Astrocyte of the spinal cord (primary cell): ENCODE data around the gene NCKAP5L.
"Not testable (repeated sequence)": the region's sequence is repeated elsewhere in the genome, so short reads cannot be mapped to it uniquely, and the experiment has no call there.

ENCODE experiments used
- DNase-seq: peaks from one replicate; pipeline ENCODE4 v3.0.0; 2011; ENCODE audit warnings: low read depth, low spot score
- H3K4me3 ChIP-seq: 2 replicates; pipeline ENCODE4 v1.5.1; 2011; ENCODE audit warnings: low read depth, mild to moderate bottlenecking, low read length, moderate library complexity
- CTCF ChIP-seq: IDR thresholded peaks from 2 replicates; pipeline ENCODE4 v1.5.1; 2012; ENCODE audit warnings: low read depth, mild to moderate bottlenecking, low read length, inconsistent platforms
- in situ Hi-C: cut with HindIII; loops from 2 replicates; pipeline ENCODE4 v1.10.0; 2017; ENCODE audit warnings: low sequenced_read_pairs

NCKAP5L gene

GRCh38 chr12:49873361-49873934 is 45.2 kb upstream of the NCKAP5L start:
- TF ChIP-seq CTCF, result no peak
- no peak overlapping the region for H3K4me3 ChIP-seq
- peak; percentile 29 for DNase-seq
- in situ Hi-C loops, result no loop called here

- no peak for TF ChIP-seq CTCF
- DNase-seq, result no peak
These were observed 44.6 kb upstream of the NCKAP5L start for GRCh38 chr12:49872781-49873181.

DNA sequence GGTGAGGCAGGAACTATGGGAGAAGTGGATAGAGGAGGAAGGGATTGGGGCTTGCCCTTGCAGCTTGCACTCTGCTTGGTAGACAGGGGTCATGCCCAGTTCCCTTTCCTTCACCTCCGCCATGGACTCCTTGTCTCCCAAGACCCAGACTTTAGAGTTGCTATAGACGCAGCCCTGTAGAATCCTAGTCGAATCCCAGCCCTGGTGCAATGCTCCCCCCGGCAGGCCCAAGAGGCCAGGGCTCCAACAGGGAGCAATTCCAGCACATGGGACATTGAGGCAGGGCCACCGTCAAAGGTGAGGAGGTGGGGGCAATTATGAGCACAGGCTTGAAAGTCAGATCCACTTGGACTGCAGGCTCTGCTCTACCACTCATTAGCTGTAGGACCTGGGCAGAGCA is 44.2 kb upstream of the NCKAP5L start:
- in situ Hi-C loops, result no loop called here
- no peak for DNase-seq
- TF ChIP-seq CTCF, result no peak
- no peak overlapping the region for H3K4me3 ChIP-seq

More at GRCh38 chr12:49872781-49873181, 44.6 kb upstream of the NCKAP5L start:
- in situ Hi-C loops, result no loop called here
- no peak overlapping the region for H3K4me3 ChIP-seq

DNA sequence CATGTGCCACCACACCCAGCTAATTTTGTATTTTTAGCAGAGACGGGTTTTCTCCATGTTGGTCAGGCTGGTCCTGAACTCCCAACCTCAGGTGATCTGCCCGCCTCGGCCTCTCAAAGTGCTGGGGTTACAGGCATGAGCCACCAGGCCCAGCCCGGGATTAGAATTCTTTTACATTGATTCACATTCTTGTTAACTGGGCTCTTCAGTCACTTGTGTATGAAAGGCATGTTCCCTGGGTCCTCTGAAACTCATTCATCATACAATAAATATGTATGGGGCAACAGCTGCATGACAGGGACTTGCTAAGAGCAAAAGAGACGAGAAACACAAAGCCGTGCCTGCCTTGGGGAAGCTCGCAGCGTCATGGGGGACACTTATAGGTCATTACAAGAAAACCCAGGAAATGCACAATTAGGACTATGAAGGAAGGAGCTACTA is 43.6 kb upstream of the NCKAP5L start:
- H3K4me3 ChIP-seq, DNase-seq, in situ Hi-C loops: not testable (repeated sequence)

- DNase-seq, result no peak
- TF ChIP-seq CTCF, result no peak
- H3K4me3 ChIP-seq, result no peak overlapping the region
- in situ Hi-C loops, result no loop called here
These were observed 43.0 kb upstream of the NCKAP5L start for GRCh38 chr12:49871263-49871561.

DNA sequence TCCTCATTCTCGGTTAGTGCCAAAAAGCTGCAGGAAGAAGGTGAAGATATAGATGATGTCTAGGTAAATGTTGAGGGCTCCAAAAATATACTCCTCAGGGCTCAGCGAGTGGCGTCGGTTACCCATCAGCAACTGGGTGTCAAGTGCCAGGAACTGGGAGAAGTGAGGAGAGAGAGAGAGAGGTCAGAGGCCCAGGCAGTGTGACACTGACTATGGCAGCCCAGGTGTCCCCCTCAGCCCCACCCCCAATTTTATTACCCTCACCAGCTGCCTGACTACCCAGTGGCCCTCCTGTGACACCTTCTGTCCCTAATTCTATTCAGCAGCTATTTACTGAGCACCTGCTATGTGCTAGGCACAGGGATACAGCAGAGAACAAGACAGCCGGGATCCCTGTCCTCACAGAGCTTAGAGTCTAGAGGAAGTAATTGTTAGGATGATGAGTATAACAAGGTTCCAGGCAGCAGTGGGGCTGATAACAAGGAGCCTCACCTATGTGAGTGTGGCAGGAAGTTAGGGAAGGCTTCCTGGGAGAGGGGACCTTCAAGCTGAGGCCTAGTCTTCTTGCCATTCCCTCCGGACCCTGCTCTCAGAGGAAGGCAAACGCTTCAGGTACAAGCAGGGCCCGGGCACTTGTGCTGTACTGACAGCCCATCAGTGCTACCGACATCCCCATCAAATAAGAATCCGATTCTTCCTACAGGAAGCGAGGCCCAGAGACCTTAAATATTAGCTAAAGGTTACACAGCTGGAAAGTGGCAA is 42.5 kb upstream of the NCKAP5L start:
- no peak overlapping the region for H3K4me3 ChIP-seq
- in situ Hi-C loops, result no loop called here
- TF ChIP-seq CTCF, result no peak
- no peak for DNase-seq

DNA sequence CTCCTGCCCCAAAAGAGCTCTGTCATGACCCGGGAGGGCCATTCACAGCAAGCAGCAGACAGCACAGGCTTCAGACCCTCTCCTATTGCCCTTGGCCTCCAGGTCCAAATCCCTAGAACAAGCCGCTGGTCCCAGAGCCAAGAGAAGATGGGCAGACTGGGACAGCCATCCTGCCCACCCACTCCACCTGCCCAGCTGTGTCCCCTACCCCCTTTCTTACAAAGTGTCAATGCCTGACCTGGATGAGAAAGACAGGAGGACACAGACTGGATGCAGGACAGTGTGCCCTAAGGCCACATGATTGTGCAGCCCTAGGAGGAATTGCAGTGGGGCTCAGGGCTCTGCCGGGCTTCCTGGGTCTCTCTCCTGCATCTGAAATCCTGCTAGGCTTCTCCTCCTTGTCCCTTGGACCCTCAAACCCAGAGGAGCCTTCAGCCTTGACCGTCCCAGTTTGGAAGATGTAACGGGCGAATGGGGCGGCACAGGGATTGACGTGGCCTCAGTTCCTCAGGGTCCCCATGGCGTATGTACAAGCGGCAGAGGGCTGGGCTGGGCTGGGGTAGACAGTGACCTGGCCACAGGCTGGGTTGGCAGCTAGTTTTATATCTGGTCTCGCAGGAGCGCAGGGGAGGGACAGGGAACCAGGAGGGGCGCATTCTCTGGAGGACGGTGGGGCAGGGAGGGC is 41.7 kb upstream of the NCKAP5L start:
- in situ Hi-C loops, result no loop called here
- H3K4me3 ChIP-seq, result no peak overlapping the region
- DNase-seq, result no peak
- no peak for TF ChIP-seq CTCF
